H9 (cell line): ENCODE measurements around the gene HTR1E. TPM values are rescaled to one million over a fixed set of nuclear protein-coding genes. Genes with fewer than 3 reads are reported as not detected.

ENCODE experiments used
- DNase-seq: peaks from one replicate; pipeline ENCODE4 v3.0.0-alpha.2; 2017
- H2AFZ ChIP-seq: one replicate; pipeline ENCODE4 v1.6.1; 2013; ENCODE audit warnings: mild to moderate bottlenecking, low read length, control low read depth, moderate library complexity
- H2AK5ac ChIP-seq: 2 replicates; pipeline ENCODE4 v1.6.1; 2013; ENCODE audit warnings: low read length, control low read depth, mixed read lengths; ENCODE audit not compliant: insufficient read length
- H2BK120ac ChIP-seq: one replicate; pipeline ENCODE4 v1.6.1; 2013; ENCODE audit warnings: low read depth, mild to moderate bottlenecking, low read length, control low read depth, inconsistent platforms; ENCODE audit not compliant: poor library complexity, severe bottlenecking
- H2BK12ac ChIP-seq: 2 replicates; pipeline ENCODE4 v1.6.1; 2013; ENCODE audit warnings: low read length, control low read depth, mixed read lengths, low read depth; ENCODE audit not compliant: insufficient read length
- H2BK15ac ChIP-seq: 2 replicates; pipeline ENCODE4 v1.6.1; 2013; ENCODE audit warnings: low read depth, low read length, control low read depth
- H2BK20ac ChIP-seq: one replicate; pipeline ENCODE4 v1.6.1; 2013; ENCODE audit warnings: low read depth, mild to moderate bottlenecking, low read length, control low read depth, inconsistent platforms; ENCODE audit not compliant: poor library complexity, severe bottlenecking
- H2BK5ac ChIP-seq: 2 replicates; pipeline ENCODE4 v1.6.1; 2013; ENCODE audit warnings: low read length, control low read depth, mixed read lengths; ENCODE audit not compliant: insufficient read length
- H3K14ac ChIP-seq: 2 replicates; pipeline ENCODE4 v1.6.1; 2013; ENCODE audit warnings: low read length, control low read depth; ENCODE audit not compliant: insufficient read depth
- H3K18ac ChIP-seq: 2 replicates; pipeline ENCODE4 v1.6.1; 2013; ENCODE audit warnings: low read depth, mild to moderate bottlenecking, mixed read lengths, low read length, control low read depth; ENCODE audit not compliant: insufficient read length
- H3K23ac ChIP-seq: 2 replicates; pipeline ENCODE4 v1.6.1; 2013; ENCODE audit warnings: low read length, control low read depth, mixed read lengths, low read depth; ENCODE audit not compliant: insufficient read length
- H3K23me2 ChIP-seq: 2 replicates; pipeline ENCODE4 v1.6.1; 2013; ENCODE audit warnings: low read depth, mild to moderate bottlenecking, mixed read lengths, low read length, control low read depth; ENCODE audit not compliant: insufficient read length, poor library complexity, severe bottlenecking
- H3K27ac ChIP-seq: 2 replicates; pipeline ENCODE4 v1.5.1; 2013; ENCODE audit warnings: low read length, control low read depth, mixed read lengths, low read depth; ENCODE audit not compliant: insufficient read length
- H3K27me3 ChIP-seq: 2 replicates; pipeline ENCODE4 v1.6.1; 2013; ENCODE audit warnings: low read length, control low read depth, inconsistent platforms; ENCODE audit not compliant: insufficient read depth
- H3K4ac ChIP-seq: 2 replicates; pipeline ENCODE4 v1.6.1; 2013; ENCODE audit warnings: low read depth, mild to moderate bottlenecking, control low read depth, inconsistent platforms, low read length, moderate library complexity
- H3K4me1 ChIP-seq: 2 replicates; pipeline ENCODE4 v1.6.1; 2013; ENCODE audit warnings: low read length, control low read depth, inconsistent platforms; ENCODE audit not compliant: insufficient read depth
- H3K4me2 ChIP-seq: 2 replicates; pipeline ENCODE4 v1.6.1; 2013; ENCODE audit warnings: low read length, control low read depth, mixed read lengths; ENCODE audit not compliant: insufficient read length, insufficient read depth
- H3K56ac ChIP-seq: 2 replicates; pipeline ENCODE4 v1.6.1; 2013; ENCODE audit warnings: low read depth, mild to moderate bottlenecking, mixed read lengths, low read length, control low read depth; ENCODE audit not compliant: insufficient read length
- H3K79me1 ChIP-seq: 2 replicates; pipeline ENCODE4 v1.6.1; 2013; ENCODE audit warnings: low read depth, mild to moderate bottlenecking, moderate library complexity, low read length, control low read depth, inconsistent platforms; ENCODE audit not compliant: insufficient read depth, poor library complexity, severe bottlenecking
- H3K79me2 ChIP-seq: 2 replicates; pipeline ENCODE4 v1.6.1; 2013; ENCODE audit warnings: low read length, control low read depth, inconsistent platforms; ENCODE audit not compliant: insufficient read depth
- H3K9ac ChIP-seq: 2 replicates; pipeline ENCODE4 v1.6.1; 2013; ENCODE audit warnings: low read length, control low read depth, mixed read lengths; ENCODE audit not compliant: insufficient read length; ENCODE audit errors: extremely low read depth
- H3K9me3 ChIP-seq: one replicate; pipeline ENCODE4 v1.6.1; 2013; ENCODE audit warnings: low read depth, low read length, inconsistent platforms; ENCODE audit not compliant: control insufficient read depth
- H3T11ph ChIP-seq: one replicate; pipeline ENCODE4 v1.6.1; 2013; ENCODE audit warnings: mild to moderate bottlenecking, low read length, control low read depth, inconsistent platforms
- H4K20me1 ChIP-seq: one replicate; pipeline ENCODE4 v1.6.1; 2013; ENCODE audit not compliant: control insufficient read depth, insufficient read length, insufficient read depth
- H4K5ac ChIP-seq: 2 replicates; pipeline ENCODE4 v1.6.1; 2013; ENCODE audit warnings: low read depth, mild to moderate bottlenecking, mixed read lengths, low read length, control low read depth; ENCODE audit not compliant: insufficient read length
- H4K8ac ChIP-seq: replicated peaks from 2 replicates; pipeline ENCODE4 v1.6.1; 2013; ENCODE audit warnings: low read length, control low read depth, mixed read lengths, low read depth; ENCODE audit not compliant: insufficient read length
- H4K91ac ChIP-seq: 2 replicates; pipeline ENCODE4 v1.6.1; 2013; ENCODE audit warnings: low read depth, mild to moderate bottlenecking, moderate library complexity, mixed read lengths, low read length, control low read depth; ENCODE audit not compliant: insufficient read length
- H3K27ac Mint-ChIP-seq, 3 experiments: 2 replicates in 2 of 3; 3 replicates in 1 of 3; pipeline ENCODE4 v1.8.0; 2020 to 2021; ENCODE audit warnings: mixed read lengths in 3 of 3, mild to moderate bottlenecking in 1 of 3, moderate library complexity in 1 of 3
- H3K27me3 Mint-ChIP-seq: 2 replicates; pipeline ENCODE4 v1.8.0; 2021; ENCODE audit warnings: low read depth, mild to moderate bottlenecking, moderate library complexity, mixed read lengths
- H3K36me3 Mint-ChIP-seq, 3 experiments: 2 replicates in 2 of 3; 3 replicates in 1 of 3; pipeline ENCODE4 v1.8.0; 2020 to 2021; ENCODE audit warnings: low read depth in 3 of 3, mixed read lengths in 3 of 3; ENCODE audit not compliant: insufficient read depth in 1 of 3
- H3K4me1 Mint-ChIP-seq, 2 experiments: 2 replicates each; pipeline ENCODE4 v1.8.0; 2020; ENCODE audit warnings: mixed read lengths in 2 of 2
- H3K4me3 Mint-ChIP-seq, 2 experiments: 2 replicates in 1 of 2; 3 replicates in 1 of 2; pipeline ENCODE4 v1.8.0; 2020 to 2021; ENCODE audit warnings: mild to moderate bottlenecking in 2 of 2, mixed read lengths in 2 of 2, moderate library complexity in 1 of 2
- H3K9me3 Mint-ChIP-seq, 2 experiments: 2 replicates in 1 of 2; 3 replicates in 1 of 2; pipeline ENCODE4 v1.8.0; 2020; ENCODE audit warnings: mild to moderate bottlenecking in 2 of 2, mixed read lengths in 2 of 2, moderate library complexity in 1 of 2
- CTCF ChIP-seq: fragments of 200-600 bp; sonication (generic); conservative IDR thresholded peaks from 3 replicates; pipeline ENCODE4 v1.8.0; 2021; ENCODE audit warnings: antibody characterized with exemption, mild to moderate bottlenecking
- WGBS: extraction: QIAGEN DNeasy Blood & Tissue Kit; methylation state at CpG from one replicate; pipeline ENCODE4 v1.1.7; 2013; ENCODE audit warnings: missing lambda C conversion rate, low lambda C conversion rate, mixed read lengths; ENCODE audit not compliant: insufficient read length; ENCODE audit errors: extremely low coverage; 5-methylcytosine and 5-hydroxymethylcytosine counted together
- total RNA-seq: library from RNA; stranded (reverse); gene quantifications from 2 replicates; pipeline ENCODE4 v1.2.1, GENCODE V29; 2021

The HTR1E gene
- total RNA-seq, 1 experiment from 2014 or later = not detected

GRCh38 chr6:87027021-87027420 lies 89.7 kb downstream of the HTR1E start:
- Histone ChIP-seq H3T11ph (no peak overlapping the region), H3K14ac (no peak overlapping the region), H3K9ac (no peak overlapping the region), H3K27me3 (no peaks in the 10 kb centered on the region), H3K4me2 (no peak overlapping the region), H3K23me2 (no peaks in the 10 kb centered on the region), H2AFZ (no peak overlapping the region), H3K18ac (no peak overlapping the region), H3K27ac (no peak overlapping the region), H2BK120ac (no peak overlapping the region), H3K56ac (no peak overlapping the region), H4K20me1 (no peaks in the 10 kb centered on the region), H3K79me1 (no peaks in the 10 kb centered on the region), H4K8ac (no peak overlapping the region), H3K9me3 (no peaks in the 10 kb centered on the region), H2BK15ac (no peak overlapping the region), H2AK5ac (no peak overlapping the region), H4K5ac (no peak overlapping the region), H3K23ac (no peak overlapping the region), H2BK5ac (no peak overlapping the region), H3K4me1 (no peaks in the 10 kb centered on the region), H2BK20ac (no peak overlapping the region), H3K4ac (no peak overlapping the region), H3K79me2 (no peaks in the 10 kb centered on the region), H2BK12ac (no peak overlapping the region), H4K91ac (no peak overlapping the region)
- no peaks in the 10 kb centered on the region for H3K4me1 Mint-ChIP-seq
- no peak for DNase-seq
- no peak for TF ChIP-seq CTCF
- no peaks in the 10 kb centered on the region for H3K36me3 Mint-ChIP-seq
- H3K9me3 Mint-ChIP-seq = peaks cover 0 to 4% of the 10 kb centered on the region in 2 experiments; a peak in 1 of 5 replicates
- no CpG with 5 or more reads among the region's 2 CpGs for WGBS
- H3K27me3 Mint-ChIP-seq = peaks cover 1% of the 10 kb centered on the region; the same call in 1 of the 2 replicates
- no peak overlapping the region for H3K4me3 Mint-ChIP-seq
- no peak overlapping the region for H3K27ac Mint-ChIP-seq
